OCI-LY1 (cell line): ENCODE measurements around the gene GBX1.

Experiments
- CTCF ChIP-seq: fragments of 200-600 bp; sonication (generic), shearing (Covaris generic); IDR thresholded peaks from 2 replicates; pipeline ENCODE4 v1.5.1; 2017; ENCODE audit warnings: mild to moderate bottlenecking, antibody characterized with exemption, low read length, moderate library complexity, mixed read lengths
- EZH2 ChIP-seq: fragments of 200-600 bp; sonication (generic), shearing (Covaris generic); IDR thresholded peaks from 2 replicates; pipeline ENCODE4 v1.8.0; 2017; ENCODE audit warnings: borderline replicate concordance, mixed run types, mild to moderate bottlenecking, antibody characterized with exemption, low read length, moderate library complexity, mixed read lengths

GRCh38 chr7:151178831-151179230 is 11.3 kb upstream of the GBX1 start:
- TF ChIP-seq EZH2 (no peak), CTCF (no peak)
